ENCODE data around the gene ATP10A. TPM values are rescaled to one million over a fixed set of nuclear protein-coding genes. Genes with fewer than 3 reads are reported as not detected.
"Not testable (repeated sequence)": the region's sequence is repeated elsewhere in the genome, so short reads cannot be mapped to it uniquely, and the experiment has no call there.

Gene ATP10A
- total RNA-seq, 1 experiment from 2014 or later = not detected

DNA sequence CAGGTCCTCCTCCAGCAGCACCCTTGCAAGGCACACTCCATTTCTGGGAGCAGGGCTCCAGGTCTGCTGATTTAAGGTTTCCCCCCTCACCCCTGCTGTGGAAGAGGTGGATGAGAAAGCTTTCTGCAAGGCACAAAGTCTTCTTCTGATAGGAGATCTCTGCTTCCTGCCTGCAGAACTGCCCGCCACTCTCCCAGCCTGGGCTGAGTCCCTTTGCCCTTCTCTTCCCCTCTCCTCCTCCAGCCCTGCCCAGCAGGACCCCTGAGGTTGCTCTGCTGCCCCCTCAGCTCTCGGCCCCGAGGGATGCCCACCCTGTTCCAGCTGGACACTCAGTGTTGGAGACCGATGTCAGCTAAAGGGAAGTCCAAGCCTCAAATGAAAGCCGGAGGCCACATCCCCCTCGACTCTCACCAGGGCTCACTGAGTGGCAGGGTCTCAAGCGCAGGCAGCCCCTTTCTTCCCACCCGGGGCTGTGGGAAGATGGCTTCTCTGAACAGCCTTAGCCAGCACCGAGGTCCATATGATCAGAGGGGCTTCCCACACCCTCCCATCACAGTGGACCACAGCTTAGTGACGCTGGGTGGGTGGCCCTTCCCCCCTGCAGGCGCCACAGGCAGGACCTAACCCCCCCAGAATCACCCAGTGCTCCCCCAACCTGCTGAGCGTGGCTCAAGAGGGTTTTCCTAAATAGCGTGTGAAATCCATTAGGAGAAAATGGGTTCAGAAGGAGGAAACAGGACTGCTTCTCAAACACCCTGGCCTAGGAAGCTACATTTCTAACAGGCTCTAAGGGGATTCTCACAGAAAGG is 4.0 kb downstream of the ATP10A start:
- no peak for DNase-seq (ENCODE audit: unreplicated experiment)
- H3K27ac Mint-ChIP-seq (ENCODE audit: low read depth, unreplicated experiment) = no peak overlapping the region
- TF ChIP-seq, protein P1, sequence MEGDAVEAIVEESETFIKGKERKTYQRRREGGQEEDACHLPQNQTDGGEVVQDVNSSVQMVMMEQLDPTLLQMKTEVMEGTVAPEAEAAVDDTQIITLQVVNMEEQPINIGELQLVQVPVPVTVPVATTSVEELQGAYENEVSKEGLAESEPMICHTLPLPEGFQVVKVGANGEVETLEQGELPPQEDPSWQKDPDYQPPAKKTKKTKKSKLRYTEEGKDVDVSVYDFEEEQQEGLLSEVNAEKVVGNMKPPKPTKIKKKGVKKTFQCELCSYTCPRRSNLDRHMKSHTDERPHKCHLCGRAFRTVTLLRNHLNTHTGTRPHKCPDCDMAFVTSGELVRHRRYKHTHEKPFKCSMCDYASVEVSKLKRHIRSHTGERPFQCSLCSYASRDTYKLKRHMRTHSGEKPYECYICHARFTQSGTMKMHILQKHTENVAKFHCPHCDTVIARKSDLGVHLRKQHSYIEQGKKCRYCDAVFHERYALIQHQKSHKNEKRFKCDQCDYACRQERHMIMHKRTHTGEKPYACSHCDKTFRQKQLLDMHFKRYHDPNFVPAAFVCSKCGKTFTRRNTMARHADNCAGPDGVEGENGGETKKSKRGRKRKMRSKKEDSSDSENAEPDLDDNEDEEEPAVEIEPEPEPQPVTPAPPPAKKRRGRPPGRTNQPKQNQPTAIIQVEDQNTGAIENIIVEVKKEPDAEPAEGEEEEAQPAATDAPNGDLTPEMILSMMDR (IDR thresholded peaks at IDR 0.05; ENCODE audit: unreplicated experiment) = no peak
- H3K4me1 Mint-ChIP-seq (ENCODE audit: insufficient read depth, unreplicated experiment) = no peaks in the 10 kb centered on the region
- ChIA-PET CTCF (interaction anchor here (0.7 kb wide), 1 partner anchor 97 kb away, joined by 4 read pairs; no protein-coding TSS in a partner anchor), POLR2A (no interaction called here)
- peaks cover 36% of the 10 kb centered on the region for H3K9me3 Mint-ChIP-seq (ENCODE audit: unreplicated experiment)
- H3K36me3 Mint-ChIP-seq (ENCODE audit: insufficient read depth, unreplicated experiment) = no peaks in the 10 kb centered on the region
- BruUV-seq (replicated peaks) = no TSS peak
- intact Hi-C loops (cut with micrococcal nuclease) = no loop called here
- H3K4me3 Mint-ChIP-seq (ENCODE audit: unreplicated experiment) = no peak overlapping the region
- H3K27me3 Mint-ChIP-seq (ENCODE audit: insufficient read depth, unreplicated experiment) = no peaks in the 10 kb centered on the region

DNA sequence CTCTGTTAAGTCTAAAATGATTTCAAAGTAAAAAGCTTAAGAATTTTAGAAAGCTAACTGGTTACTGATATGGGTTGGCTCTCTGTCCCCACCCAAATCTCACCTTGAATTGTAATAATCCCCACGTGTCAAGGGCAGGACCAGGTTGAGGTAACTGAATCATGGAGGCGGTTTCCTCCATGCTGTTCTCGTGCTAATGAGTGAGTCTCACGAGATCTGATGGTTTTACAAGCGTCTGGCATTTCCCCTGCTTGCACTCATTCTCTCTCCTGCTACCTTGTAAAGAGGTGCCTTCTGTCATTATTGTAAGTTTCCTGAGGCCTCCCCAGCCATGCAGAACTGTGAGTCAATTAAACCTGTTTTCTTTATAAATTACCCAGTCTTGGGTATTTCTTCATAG is 7.1 kb downstream of the ATP10A start:
- H3K4me3 Mint-ChIP-seq (ENCODE audit: unreplicated experiment); POLR2A ChIA-PET; H3K27me3 Mint-ChIP-seq (ENCODE audit: insufficient read depth, unreplicated experiment); CTCF ChIA-PET; DNase-seq (ENCODE audit: unreplicated experiment); H3K36me3 Mint-ChIP-seq (ENCODE audit: insufficient read depth, unreplicated experiment); intact Hi-C loops (cut with micrococcal nuclease); BruUV-seq (replicated peaks); H3K4me1 Mint-ChIP-seq (ENCODE audit: insufficient read depth, unreplicated experiment); H3K27ac Mint-ChIP-seq (ENCODE audit: low read depth, unreplicated experiment): not testable (repeated sequence)
- peaks cover 53% of the 10 kb centered on the region for H3K9me3 Mint-ChIP-seq (ENCODE audit: unreplicated experiment)

DNA sequence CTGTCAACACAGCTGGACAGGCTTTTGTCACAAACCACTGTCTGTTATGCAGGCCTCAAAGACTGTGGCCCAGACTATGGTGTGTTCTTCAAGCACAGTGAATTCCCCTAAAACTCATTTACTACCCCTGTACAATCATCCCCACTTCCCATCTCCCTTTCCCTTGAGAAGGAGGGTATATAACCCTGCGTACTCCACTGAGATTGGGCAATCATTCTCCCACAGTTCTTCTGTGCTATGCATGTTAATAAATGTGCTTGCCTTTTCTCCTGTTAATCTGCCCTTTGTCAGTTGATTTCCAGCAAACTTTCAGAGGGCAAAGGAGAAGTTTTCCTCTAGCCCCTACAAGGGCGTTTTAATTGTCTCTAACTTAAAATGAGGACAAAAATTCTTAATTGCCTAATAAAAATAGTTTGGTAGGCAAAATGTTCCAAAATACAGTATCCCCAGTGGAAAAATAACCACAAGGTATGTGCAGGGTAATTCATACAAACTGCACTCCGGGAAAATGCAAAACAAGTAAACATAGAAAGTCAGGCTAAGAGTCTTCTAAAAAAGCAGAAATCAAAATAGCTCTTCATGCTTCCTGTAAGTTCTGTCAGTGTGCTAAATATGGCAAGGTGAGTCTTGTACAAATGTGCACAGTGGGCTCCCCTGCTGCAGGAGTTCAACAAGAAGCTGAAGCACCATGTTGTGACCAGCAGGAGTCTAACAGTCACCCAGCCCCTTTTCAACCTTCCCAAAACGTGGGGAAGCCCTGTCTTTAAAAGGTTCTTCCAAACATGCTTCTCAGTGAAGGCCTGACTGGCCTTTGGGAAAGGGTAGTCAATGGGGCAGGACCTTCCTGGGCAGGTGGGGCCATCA is 10.2 kb downstream of the ATP10A start:
- ChIA-PET CTCF (interaction anchor here (0.6 kb wide), 1 partner anchor 582 kb away, joined by 3 read pairs; no protein-coding TSS in a partner anchor), POLR2A (no interaction called here)
- Mint-ChIP-seq H3K27ac (ENCODE audit: low read depth, unreplicated experiment) (no peak overlapping the region), H3K36me3 (ENCODE audit: insufficient read depth, unreplicated experiment) (no peaks in the 10 kb centered on the region), H3K9me3 (ENCODE audit: unreplicated experiment) (peaks cover 53% of the 10 kb centered on the region), H3K4me3 (ENCODE audit: unreplicated experiment) (no peak overlapping the region), H3K27me3 (ENCODE audit: insufficient read depth, unreplicated experiment) (no peaks in the 10 kb centered on the region), H3K4me1 (ENCODE audit: insufficient read depth, unreplicated experiment) (no peaks in the 10 kb centered on the region)
- intact Hi-C loops (cut with micrococcal nuclease) = no loop called here
- DNase-seq (ENCODE audit: unreplicated experiment) = no peak
- TF ChIP-seq, protein P1 (IDR thresholded peaks at IDR 0.05; ENCODE audit: unreplicated experiment) = no peak
- BruUV-seq (replicated peaks) = no TSS peak

DNA sequence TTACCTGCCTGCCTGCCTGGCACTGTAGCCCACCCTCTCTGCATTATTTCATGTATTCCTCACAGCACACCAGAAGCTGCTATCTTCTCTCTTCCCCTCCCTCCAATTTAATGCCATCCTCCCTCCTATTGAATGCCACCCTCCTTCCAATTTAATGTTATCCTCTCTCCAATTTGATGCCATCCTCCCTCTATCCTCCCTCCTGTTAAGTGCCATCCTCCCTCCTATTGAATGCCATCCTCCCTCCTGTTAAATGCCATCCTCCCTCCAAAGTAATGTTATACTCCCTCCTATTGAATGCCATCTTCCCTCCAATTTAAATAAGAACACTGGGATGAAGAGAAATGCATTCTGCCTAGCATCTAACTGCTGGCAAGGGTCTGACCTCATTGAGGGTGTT is 11.1 kb downstream of the ATP10A start:
- intact Hi-C loops (cut with micrococcal nuclease) = no loop called here
- Mint-ChIP-seq H3K4me1 (ENCODE audit: insufficient read depth, unreplicated experiment) (no peaks in the 10 kb centered on the region), H3K27me3 (ENCODE audit: insufficient read depth, unreplicated experiment) (no peaks in the 10 kb centered on the region), H3K4me3 (ENCODE audit: unreplicated experiment) (no peak overlapping the region), H3K27ac (ENCODE audit: low read depth, unreplicated experiment) (no peak overlapping the region), H3K36me3 (ENCODE audit: insufficient read depth, unreplicated experiment) (no peaks in the 10 kb centered on the region), H3K9me3 (ENCODE audit: unreplicated experiment) (peaks cover 51% of the 10 kb centered on the region)
- DNase-seq (ENCODE audit: unreplicated experiment) = no peak
- no TSS peak for BruUV-seq (replicated peaks)
- CTCF ChIA-PET = interaction anchor here (0.6 kb wide), 1 partner anchor 451 kb away, joined by 3 read pairs; no protein-coding TSS in a partner anchor
- TF ChIP-seq, protein P1 (IDR thresholded peaks at IDR 0.05; ENCODE audit: unreplicated experiment) = no peak
- POLR2A ChIA-PET = no interaction called here
